HG03039 (cell line): ENCODE results near the gene ITIH1.

Experiments
- ATAC-seq: cut with Tn5 transposase; IDR thresholded peaks from one replicate; pipeline ENCODE4 v1.9.1; 2021; ENCODE audit warnings: mild to moderate bottlenecking, moderate library complexity; ENCODE audit not compliant: unreplicated experiment

Gene ITIH1

GRCh38 chr3:52787672-52788625 is 10.6 kb downstream of the ITIH1 start:
- ATAC-seq: no peak

- no peak for ATAC-seq
These were observed 11.7 kb downstream of the ITIH1 start for GRCh38 chr3:52788890-52789745.

- no peak for ATAC-seq
These were observed 12.3 kb downstream of the ITIH1 start for GRCh38 chr3:52789746-52790040.

GRCh38 chr3:52790337-52790736 is 12.9 kb downstream of the ITIH1 start:
- ATAC-seq: no peak

GRCh38 chr3:52790741-52791140 is 13.3 kb downstream of the ITIH1 start:
- ATAC-seq: no peak

GRCh38 chr3:52791366-52791765 is 14.0 kb downstream of the ITIH1 start:
- ATAC-seq: no peak

- ATAC-seq: no peak
These were observed 14.5 kb downstream of the ITIH1 start for GRCh38 chr3:52791928-52792327.

- no peak for ATAC-seq
These were observed 15.0 kb downstream of the ITIH1 start for GRCh38 chr3:52792413-52792812.

- no peak for ATAC-seq
These were observed 15.7 kb downstream of the ITIH1 start for GRCh38 chr3:52792961-52793695.

GRCh38 chr3:52793702-52794611 is 16.6 kb downstream of the ITIH1 start:
- ATAC-seq: no peak

- no peak for ATAC-seq
These were observed 17.3 kb downstream of the ITIH1 start, which contains the start of gene ITIH3 for GRCh38 chr3:52794612-52795099. ITIH3 (plus strand) TSS chr3:52794796; CDS start chr3:52794804, 8 bp downstream.

- ATAC-seq: no peak
These were observed 18.0 kb downstream of the ITIH1 start for GRCh38 chr3:52795298-52795900.

- no peak for ATAC-seq
These were observed 19.0 kb downstream of the ITIH1 start for GRCh38 chr3:52796411-52796810.

- no peak for ATAC-seq
These were observed 21.1 kb downstream of the ITIH1 start for GRCh38 chr3:52798376-52798977.

GRCh38 chr3:52798978-52799476 is 21.6 kb downstream of the ITIH1 start:
- no peak for ATAC-seq

- ATAC-seq: no peak
These were observed 22.7 kb downstream of the ITIH1 start for GRCh38 chr3:52800079-52800478.

GRCh38 chr3:52801839-52802238 is 24.4 kb downstream of the ITIH1 start:
- ATAC-seq: no peak

- no peak for ATAC-seq
These were observed 28.1 kb downstream of the ITIH1 start for GRCh38 chr3:52805270-52806039.
